Measurements from ENCODE around the gene GNL1. TPM values are rescaled to one million over a fixed set of nuclear protein-coding genes. Genes with fewer than 3 reads are reported as not detected.
A peak's percentile ranks its signal among the peaks of the same experiment; 100 is the strongest.
"Not testable (repeated sequence)": the region's sequence is repeated elsewhere in the genome, so short reads cannot be mapped to it uniquely, and the experiment has no call there.

Gene GNL1
- total RNA-seq, 4 donors from 2014 or later = 13.5 to 34.1 (median 20.7) TPM

DNA sequence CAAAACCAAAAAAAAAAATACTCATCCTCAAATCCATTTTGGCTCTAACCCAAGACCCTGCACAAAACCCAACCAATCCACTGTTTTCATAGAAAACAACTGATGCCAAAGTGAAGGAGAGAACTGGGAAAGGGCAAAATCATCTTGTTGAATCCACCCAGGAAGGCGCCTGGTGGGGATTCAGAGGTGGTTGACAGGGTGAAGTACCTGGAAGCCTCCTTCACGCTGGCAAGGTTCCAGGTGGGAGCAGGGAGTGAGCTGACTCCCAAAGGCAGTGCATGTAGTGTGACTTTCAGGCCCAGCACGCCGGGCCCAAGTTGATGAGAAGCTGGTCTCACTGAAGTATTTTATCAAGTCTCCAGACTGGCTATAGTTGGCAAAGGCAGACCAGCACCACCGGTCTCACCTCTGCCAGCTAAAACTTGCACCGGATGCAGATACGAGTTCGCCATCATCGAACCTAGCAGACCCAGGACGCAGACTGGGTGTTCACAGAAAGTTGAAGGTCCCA lies 44.2 kb upstream of the GNL1 start:
- Histone ChIP-seq H3K27me3 (no peaks in the 10 kb centered on the region), H3K36me3 (peaks cover 0 to 46% (median 22%) of the 10 kb centered on the region in 4 donors), H3K27ac (no peak overlapping the region), H3K9me3 (no peaks in the 10 kb centered on the region), H3K4me3 (no peak overlapping the region), H3K4me1 (no peaks in the 10 kb centered on the region)
- in situ Hi-C loops (cut with MboI; ENCODE audit: low pct_ligation_motif_present in 1 of 4, low pct_unique_long_range_greater_than_20kb in 1 of 4, low sequenced_read_pairs in 3 of 4) (no loop called here), intact Hi-C loops (cut with DNase I; ENCODE audit: low total_unique reads) (no loop called here)
- peak; percentile 9 for TF ChIP-seq POLR2A (IDR thresholded peaks at IDR 0.05)
- peak in 1 of 3 donors; percentile 9 for TF ChIP-seq POLR2AphosphoS5 (IDR thresholded peaks at IDR 0.05)
- TF ChIP-seq, protein P1, sequence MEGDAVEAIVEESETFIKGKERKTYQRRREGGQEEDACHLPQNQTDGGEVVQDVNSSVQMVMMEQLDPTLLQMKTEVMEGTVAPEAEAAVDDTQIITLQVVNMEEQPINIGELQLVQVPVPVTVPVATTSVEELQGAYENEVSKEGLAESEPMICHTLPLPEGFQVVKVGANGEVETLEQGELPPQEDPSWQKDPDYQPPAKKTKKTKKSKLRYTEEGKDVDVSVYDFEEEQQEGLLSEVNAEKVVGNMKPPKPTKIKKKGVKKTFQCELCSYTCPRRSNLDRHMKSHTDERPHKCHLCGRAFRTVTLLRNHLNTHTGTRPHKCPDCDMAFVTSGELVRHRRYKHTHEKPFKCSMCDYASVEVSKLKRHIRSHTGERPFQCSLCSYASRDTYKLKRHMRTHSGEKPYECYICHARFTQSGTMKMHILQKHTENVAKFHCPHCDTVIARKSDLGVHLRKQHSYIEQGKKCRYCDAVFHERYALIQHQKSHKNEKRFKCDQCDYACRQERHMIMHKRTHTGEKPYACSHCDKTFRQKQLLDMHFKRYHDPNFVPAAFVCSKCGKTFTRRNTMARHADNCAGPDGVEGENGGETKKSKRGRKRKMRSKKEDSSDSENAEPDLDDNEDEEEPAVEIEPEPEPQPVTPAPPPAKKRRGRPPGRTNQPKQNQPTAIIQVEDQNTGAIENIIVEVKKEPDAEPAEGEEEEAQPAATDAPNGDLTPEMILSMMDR (IDR thresholded peaks at IDR 0.05) = no peak
- TF ChIP-seq EP300 (IDR thresholded peaks at IDR 0.05; ENCODE audit: low read depth) = no peak
- WGBS, 2 donors (ENCODE audit: low coverage in 1 of 2) = 85% methylated on average over 10 of the region's 10 CpGs; no CpG with 5 or more reads in 1 of the 2 donors
- no peak for DNase-seq

DNA sequence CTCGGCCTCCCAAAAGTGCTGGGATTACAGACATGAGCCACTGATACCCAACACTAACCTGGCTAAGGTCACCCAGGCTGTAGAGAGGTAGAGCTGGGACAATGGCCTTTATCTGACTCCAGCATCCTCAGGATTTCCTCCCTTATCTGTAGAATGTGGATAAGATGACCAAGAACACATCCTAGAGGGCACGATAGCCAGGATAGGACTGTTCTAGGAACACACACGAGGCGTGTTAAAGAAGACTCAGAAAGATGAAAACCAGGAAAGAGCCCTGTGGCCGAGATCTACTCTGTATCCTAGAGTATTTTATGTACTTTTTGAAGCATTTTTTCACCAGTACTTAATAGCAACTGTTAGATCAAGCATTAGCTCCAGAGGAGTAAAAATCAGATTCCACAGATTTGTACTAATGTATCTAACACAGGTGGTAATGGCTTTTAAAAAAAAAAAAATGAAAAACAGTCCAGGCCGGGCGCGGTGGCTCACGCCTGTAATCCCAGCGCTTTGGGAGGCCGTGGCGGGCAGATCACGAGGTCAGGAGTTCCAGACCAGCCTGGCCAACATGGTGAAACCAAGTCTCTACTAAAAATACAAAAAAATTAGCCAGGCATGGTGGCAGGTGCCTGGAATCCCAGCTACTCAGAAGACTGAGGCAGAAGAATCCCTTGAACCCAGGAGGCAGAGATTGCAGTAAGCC lies 43.5 kb upstream of the GNL1 start:
- intact Hi-C loops (cut with DNase I; ENCODE audit: low total_unique reads) (no loop called here), in situ Hi-C loops (cut with MboI; ENCODE audit: low pct_ligation_motif_present in 1 of 4, low pct_unique_long_range_greater_than_20kb in 1 of 4, low sequenced_read_pairs in 3 of 4) (loop anchor here in 1 of 4 donors (5.0 kb wide), 1 partner anchor 117 kb away; no protein-coding TSS in a partner anchor)
- no peak for TF ChIP-seq EP300 (IDR thresholded peaks at IDR 0.05; ENCODE audit: low read depth)
- TF ChIP-seq POLR2AphosphoS5 (IDR thresholded peaks at IDR 0.05) = peak in 1 of 3 donors; percentile 9
- Histone ChIP-seq H3K9me3 (no peaks in the 10 kb centered on the region), H3K4me1 (no peaks in the 10 kb centered on the region), H3K27ac (no peak overlapping the region), H3K4me3 (no peak overlapping the region), H3K36me3 (peaks cover 0 to 38% (median 16%) of the 10 kb centered on the region in 4 donors), H3K27me3 (no peaks in the 10 kb centered on the region)
- 63 to 84% methylated on average over 4 to 13 of the region's 13 CpGs for WGBS, 2 donors (ENCODE audit: low coverage in 1 of 2)
- DNase-seq = no peak

DNA sequence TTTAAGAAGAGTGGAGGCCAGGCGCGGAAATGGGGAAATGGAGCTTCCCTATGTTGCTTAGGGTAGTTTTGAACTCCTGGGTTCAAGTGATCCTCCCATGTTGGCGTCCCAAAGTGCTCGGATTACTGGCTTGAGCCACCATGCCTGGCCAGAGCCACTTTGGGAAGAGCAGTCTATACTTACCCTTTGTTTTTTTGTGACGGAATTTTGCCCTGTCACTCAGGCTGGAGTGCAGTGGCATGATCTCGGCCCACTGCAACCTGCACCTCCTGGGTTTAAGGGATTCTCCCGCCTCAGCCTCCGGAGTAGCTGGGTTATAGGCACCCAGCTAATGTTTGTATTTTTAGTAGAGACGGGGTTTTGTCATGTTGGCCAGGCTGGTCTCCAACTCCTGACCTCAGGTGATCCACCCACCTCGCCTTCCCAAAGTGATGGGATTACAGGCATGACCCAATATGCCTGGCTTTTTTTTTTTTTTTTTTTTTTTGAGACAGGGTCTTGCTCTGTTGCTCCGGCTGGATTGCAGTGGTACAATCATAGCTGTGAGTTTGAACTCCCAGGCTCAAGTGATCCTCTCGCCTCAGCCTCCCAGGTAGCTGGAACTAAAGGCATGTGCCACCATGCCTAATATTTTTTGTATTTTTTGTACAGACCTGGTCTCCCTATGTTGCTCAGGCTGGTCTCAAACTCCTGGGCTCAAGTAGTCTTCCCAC lies 42.8 kb upstream of the GNL1 start:
- in situ Hi-C loops (cut with MboI; ENCODE audit: low pct_ligation_motif_present in 1 of 4, low pct_unique_long_range_greater_than_20kb in 1 of 4, low sequenced_read_pairs in 3 of 4) (loop anchor here in 1 of 4 donors (5.0 kb wide), 1 partner anchor 117 kb away; no protein-coding TSS in a partner anchor), intact Hi-C loops (cut with DNase I; ENCODE audit: low total_unique reads) (no loop called here)
- WGBS, 2 donors (ENCODE audit: low coverage in 1 of 2) = 73 to 85% methylated on average over 5 to 12 of the region's 12 CpGs
- no peaks in the 10 kb centered on the region for H3K9me3 ChIP-seq
- H3K27ac ChIP-seq = no peak overlapping the region
- H3K4me3 ChIP-seq = no peak overlapping the region
- DNase-seq = no peak
- peaks cover 0 to 31% (median 12%) of the 10 kb centered on the region in 4 donors for H3K36me3 ChIP-seq
- H3K4me1 ChIP-seq = no peaks in the 10 kb centered on the region
- no peak for TF ChIP-seq EP300 (IDR thresholded peaks at IDR 0.05; ENCODE audit: low read depth)
- peak in 1 of 3 donors; percentile 13 for TF ChIP-seq POLR2AphosphoS5 (IDR thresholded peaks at IDR 0.05)
- no peaks in the 10 kb centered on the region for H3K27me3 ChIP-seq

DNA sequence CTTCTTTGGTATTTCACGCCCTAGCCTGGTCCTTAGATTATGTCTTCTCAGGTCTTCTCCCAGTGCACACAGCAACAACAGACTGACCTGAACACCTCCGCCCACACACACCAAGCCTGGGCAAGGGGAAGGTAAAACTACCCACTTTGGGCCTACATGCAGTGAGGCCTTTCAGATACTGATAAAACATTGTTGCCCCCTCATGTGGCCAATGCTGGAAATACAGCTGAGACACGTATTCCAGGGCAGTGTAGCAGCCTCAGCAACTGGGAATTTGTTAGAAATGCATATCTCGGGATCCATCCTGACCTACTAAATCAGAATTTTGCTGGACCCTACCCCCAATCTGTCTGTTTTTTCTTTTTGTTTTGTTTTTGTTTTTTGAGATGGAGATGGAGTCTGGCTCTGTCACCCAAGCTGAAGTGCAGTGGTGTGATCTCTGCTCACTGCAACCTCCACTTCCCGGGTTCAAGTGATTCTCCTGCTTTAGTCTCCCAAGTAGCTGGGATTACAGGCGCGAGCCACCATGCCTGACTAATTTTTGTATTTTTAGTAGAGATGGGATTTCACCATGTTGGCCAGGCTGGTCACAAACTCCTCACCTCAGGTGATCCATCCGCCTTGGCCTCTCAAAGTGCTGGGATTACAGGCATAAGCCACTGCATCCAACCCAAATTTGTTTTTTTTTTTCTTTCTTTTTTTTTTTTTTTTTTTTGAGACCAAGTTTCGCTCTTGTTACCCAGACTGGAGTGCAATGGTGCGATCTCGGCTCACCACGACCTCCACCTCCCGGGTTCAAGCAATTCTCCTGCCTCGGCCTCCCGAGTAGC lies 41.2 kb upstream of the GNL1 start:
- peaks cover 0 to 16% (median 4%) of the 10 kb centered on the region in 4 donors for H3K36me3 ChIP-seq
- TF ChIP-seq POLR2A (IDR thresholded peaks at IDR 0.05) (peak; percentile 6), POLR2AphosphoS5 (IDR thresholded peaks at IDR 0.05) (peak in 1 of 3 donors; percentile 50)
- TF ChIP-seq, protein P1 (IDR thresholded peaks at IDR 0.05) = peak; percentile 75 to 85 (median 80)
- H3K4me1 ChIP-seq; H3K27ac ChIP-seq; H3K4me3 ChIP-seq; H3K27me3 ChIP-seq; intact Hi-C loops (cut with DNase I; ENCODE audit: low total_unique reads); H3K9me3 ChIP-seq: not testable (repeated sequence)
- 71 to 74% methylated on average over 10 to 15 of the region's 15 CpGs for whole genome bisulfite sequencing, 2 donors (ENCODE audit: low coverage in 1 of 2)
- in situ Hi-C loops (cut with MboI; ENCODE audit: low pct_ligation_motif_present in 1 of 4, low pct_unique_long_range_greater_than_20kb in 1 of 4, low sequenced_read_pairs in 3 of 4) = loop anchor here in 1 of 4 donors (5.0 kb wide), 1 partner anchor 115 kb away; no protein-coding TSS in a partner anchor
- peak; percentile 85 for DNase-seq
